NCI-H82 treated with DMSO at 0.1 percent for 48 hours (cell line): Measurements from ENCODE around the gene ZNF451.
"Not testable (repeated sequence)": the region's sequence is repeated elsewhere in the genome, so short reads cannot be mapped to it uniquely, and the experiment has no call there.

Source experiments
- DNase-seq: peaks from one replicate; lab custom pipeline; 2025; ENCODE audit not compliant: unreplicated experiment; lab: John Stamatoyannopoulos, UW

Gene ZNF451

DNA sequence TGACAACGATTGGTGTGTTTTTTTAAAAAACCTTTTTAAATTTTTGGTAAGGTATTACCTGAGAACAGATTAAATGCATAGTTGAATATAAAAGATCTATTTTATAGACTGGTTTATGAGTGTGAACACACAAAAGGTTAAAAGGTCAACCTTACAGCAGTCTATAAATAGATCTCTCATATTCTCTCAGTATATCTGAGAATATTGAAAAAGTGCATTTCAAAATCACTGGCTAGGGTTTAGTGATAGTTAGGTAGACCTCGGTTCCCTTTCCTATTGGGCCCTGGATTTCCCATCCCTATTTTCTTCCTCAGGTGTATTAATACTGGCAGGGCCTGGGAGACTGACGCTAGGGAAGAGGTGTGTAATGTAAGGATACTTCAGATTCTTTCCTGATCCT lies 723 bp upstream of the ZNF451 start:
- no peak for DNase-seq

- DNase-seq, result not testable (repeated sequence)
Measured at GRCh38 chr6:57090458-57091067, 575 bp downstream of the ZNF451 start.

- DNase-seq, result not testable (repeated sequence)
Measured at GRCh38 chr6:57091375-57091774, 1.4 kb downstream of the ZNF451 start.

DNA sequence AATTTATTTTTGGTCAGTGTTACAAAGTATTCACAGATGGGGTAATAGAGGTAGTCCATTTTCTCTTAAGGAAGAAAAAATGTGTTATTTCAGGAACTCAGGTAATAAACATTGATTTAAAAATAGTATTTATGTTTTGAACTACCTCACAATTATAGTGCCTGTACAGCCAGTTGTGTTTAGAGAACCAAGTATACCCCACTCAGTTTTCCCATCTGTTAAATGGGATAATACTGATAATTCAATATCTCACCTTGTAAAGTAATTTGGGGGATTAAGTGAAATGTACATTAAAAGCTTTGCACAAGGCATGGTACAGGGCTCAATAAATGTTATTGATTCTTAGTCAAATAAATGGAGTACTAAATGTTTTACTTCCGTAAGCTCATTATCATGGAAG lies 4.7 kb downstream of the ZNF451 start:
- DNase-seq, result no peak

GRCh38 chr6:57097596-57097995 lies 7.6 kb downstream of the ZNF451 start:
- no peak for DNase-seq

GRCh38 chr6:57102976-57103375 lies 13.0 kb downstream of the ZNF451 start:
- no peak for DNase-seq

GRCh38 chr6:57104336-57104735 lies 14.3 kb downstream of the ZNF451 start:
- DNase-seq, result no peak

GRCh38 chr6:57106990-57107389 lies 17.0 kb downstream of the ZNF451 start:
- DNase-seq, result no peak

DNA sequence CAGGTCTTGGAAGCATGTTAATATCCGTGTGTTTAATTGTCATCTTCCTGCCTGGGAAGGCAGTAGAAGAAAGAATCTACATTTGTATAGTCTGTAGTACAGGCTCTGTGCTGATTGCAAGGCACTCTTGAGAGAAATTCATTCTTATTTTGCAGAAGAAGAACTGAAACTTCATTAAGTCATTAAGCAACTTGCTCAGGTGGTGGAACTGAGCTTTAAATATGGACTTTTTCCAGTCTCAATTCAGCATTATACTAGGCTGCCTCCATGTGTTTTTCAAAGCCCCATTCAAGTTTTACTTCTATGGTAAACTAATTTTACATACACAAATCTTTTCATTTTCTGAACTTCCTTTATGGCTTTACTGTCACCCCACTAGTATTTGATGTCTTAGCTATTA lies 18.7 kb downstream of the ZNF451 start:
- no peak for DNase-seq

- DNase-seq, result no peak
Measured at GRCh38 chr6:57109880-57110279, 19.9 kb downstream of the ZNF451 start.

DNA sequence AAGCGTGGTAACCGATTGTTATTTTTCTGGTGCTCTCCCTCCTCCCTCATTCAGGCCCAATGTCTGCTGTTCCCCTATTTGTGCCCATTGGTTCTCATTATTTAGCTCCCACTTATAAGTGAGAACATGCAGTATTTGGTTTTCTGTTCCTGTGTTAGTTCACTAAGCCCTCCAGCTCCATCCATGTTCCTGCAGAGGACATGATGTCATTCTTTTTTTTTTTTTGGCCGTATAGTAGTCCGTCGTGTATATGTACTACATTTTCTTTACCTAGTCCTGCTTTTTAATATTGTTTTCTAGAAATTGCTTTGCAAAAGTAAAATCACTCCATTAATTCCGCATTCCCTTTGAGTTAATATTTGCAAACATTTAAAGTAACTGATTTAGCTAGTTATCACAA lies 23.1 kb downstream of the ZNF451 start:
- no peak for DNase-seq

DNA sequence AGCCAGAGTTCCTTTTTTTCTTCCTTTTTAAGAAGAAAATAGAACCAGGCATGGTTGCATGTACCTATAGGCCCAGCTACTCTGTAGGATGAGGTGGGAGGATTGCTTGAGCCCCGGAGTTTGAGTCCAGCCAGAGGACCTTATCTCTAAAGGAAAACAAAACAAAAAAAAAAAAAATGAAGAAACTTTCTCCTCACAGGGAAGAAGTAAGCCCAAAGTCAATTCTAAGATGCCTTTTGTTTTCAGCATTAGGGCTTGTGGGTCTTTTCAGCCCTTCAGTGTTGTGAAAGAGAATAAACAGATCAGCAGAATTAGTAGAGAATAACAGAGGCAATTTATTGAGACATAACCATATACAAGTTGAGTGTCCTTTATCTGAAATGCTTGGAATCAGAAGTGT lies 26.8 kb downstream of the ZNF451 start:
- DNase-seq, result no peak

DNA sequence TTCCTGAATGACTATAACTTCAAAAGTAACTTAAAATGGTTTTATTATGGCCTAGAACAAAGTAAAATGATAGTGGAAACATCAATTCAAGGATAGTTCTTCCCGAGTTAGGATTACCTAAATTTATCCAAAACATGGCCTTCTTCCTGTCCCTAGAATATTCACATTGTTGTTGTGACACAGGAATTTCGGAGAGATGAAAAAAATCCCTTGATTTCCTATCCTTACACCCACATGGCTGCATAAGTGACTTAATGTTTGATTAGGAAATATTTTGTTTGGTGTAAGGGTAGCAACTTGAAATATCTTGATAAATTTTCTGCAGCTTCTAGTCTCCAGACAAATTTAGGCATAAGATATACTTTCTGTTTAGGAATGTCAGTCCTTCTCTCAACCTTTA lies 27.8 kb downstream of the ZNF451 start:
- no peak for DNase-seq

- DNase-seq, result no peak
Measured at GRCh38 chr6:57123111-57123510, 33.1 kb downstream of the ZNF451 start.

DNA sequence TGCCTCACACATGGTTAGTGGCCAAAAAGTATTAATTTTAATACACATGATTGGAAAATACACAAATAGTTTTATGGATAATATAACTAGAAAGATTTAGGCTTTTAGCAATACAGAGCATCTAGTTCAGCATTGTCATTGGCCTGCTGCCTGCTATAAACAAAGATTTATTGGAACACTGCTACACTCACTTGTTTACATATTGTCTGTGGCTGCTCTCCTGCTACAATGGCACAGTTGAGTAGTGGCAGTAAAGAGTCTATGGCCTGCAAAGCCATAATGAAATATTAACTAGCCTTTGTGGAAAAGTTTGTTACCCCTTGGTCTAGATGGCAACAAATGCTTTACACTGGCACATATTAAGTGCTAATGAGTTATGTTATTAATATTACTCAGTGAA lies 37.8 kb downstream of the ZNF451 start:
- no peak for DNase-seq

DNA sequence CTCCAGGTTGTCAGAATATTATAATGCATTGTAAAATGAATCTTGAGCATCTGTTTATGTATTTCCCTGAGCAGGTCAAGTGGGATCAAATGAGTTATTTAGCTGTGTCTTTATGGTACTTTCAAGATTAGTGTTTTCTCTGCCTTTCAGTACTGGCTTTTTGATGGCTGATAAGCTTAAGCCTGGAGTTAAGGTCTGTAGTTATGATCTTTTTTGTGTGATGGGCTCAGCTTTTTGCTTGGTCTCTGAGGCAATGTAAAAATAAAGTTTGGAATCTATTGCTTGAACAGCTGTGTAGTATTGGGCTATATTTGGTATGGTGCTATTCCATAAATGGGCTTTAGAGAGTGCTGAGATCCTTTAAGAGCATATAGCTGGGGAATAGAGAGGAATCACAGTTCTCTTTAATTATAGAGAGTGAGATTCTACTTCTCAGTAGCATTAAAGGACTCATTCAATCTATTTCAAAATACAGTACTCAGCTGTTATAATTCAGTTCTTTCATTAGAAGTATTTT lies 40.7 kb downstream of the ZNF451 start:
- no peak for DNase-seq

DNA sequence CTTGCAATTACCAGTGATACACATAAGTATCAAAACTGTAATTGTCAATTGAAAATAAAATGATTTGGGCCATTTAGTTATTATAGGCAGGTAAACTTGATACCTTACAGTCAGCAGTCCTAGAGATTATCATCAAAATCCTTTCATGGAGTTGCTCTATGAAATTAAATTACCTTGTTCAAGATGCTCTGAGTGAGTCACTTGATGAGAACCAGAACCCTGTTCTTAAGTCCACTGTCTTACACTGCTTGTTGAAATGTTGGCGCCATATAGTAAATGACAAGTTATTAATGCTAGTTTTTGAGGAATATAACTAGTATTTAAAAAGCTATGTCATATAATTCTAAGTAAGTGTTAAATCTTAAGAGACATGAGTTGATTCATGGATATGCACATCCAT lies 45.0 kb downstream of the ZNF451 start:
- DNase-seq, result no peak

- DNase-seq, result no peak
Measured at GRCh38 chr6:57135885-57136284, 45.9 kb downstream of the ZNF451 start.

- no peak for DNase-seq
Measured at GRCh38 chr6:57137350-57137749, 47.4 kb downstream of the ZNF451 start.

DNA sequence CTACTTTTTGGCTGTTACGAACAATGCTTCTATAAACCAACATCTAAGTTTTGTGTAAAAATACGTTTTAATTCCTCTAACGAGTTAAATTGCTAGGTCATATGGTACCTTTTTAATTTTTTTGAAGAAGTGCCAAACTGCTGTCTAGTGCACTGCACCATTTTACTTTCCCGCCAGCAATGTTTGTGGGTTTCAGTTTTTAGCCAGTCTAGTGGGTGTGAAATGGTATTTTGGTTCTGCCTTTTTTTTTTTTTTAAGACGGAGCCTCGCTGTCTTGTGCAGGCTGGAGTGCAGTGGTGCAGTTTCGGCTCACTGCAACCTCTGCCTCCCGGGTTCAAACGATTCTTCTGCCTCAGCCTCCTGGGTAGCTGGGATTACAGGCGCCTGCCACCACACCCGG lies 48.0 kb downstream of the ZNF451 start:
- DNase-seq, result no peak

- DNase-seq, result no peak
Measured at GRCh38 chr6:57141451-57142177, 51.6 kb downstream of the ZNF451 start.

DNA sequence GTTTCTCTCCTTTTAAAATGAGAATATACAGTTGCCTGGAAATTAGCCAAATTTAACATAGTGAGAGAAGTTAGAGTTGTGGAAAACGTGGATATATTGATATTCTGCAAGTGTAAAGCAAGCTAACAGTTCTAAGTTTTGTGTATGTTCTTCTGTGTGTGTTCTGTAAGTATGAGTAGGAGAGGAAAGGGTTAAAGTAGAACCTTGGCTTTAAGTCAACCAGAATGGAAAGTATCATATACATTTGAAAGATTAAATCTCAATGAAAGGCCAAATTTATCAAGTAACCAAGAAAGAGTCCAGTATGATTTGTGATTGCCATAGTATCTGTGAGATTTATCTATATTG lies 52.2 kb downstream of the ZNF451 start:
- no peak for DNase-seq

GRCh38 chr6:57143690-57144089 lies 53.7 kb downstream of the ZNF451 start:
- DNase-seq, result no peak
